Measurements from ENCODE around the gene CNTN1.

- TF ChIP-seq CAMTA2 (CRISPR knock-in tag; IDR thresholded peaks at IDR 0.05; ENCODE audit: borderline replicate concordance), result no peak
- TF ChIP-seq CTCF (CRISPR knock-in tag; IDR thresholded peaks at IDR 0.05), result no peak
- TF ChIP-seq ZNF530 (CRISPR knock-in tag; IDR thresholded peaks at IDR 0.05; ENCODE audit: low read depth), result no peak
- TF ChIP-seq ZKSCAN1 (IDR thresholded peaks at IDR 0.05; ENCODE audit: low read length), result no peak
- TF ChIP-seq ZNF704 (CRISPR knock-in tag; IDR thresholded peaks at IDR 0.05; ENCODE audit: borderline replicate concordance), result no peak
- TF ChIP-seq TERF1 (CRISPR knock-in tag; IDR thresholded peaks at IDR 0.05), result no peak
- TF ChIP-seq BHLHE40 (IDR thresholded peaks at IDR 0.05; ENCODE audit: low read length), result no peak
- no peak for TF ChIP-seq ZBTB8A (CRISPR knock-in tag; IDR thresholded peaks at IDR 0.05; ENCODE audit: borderline replicate concordance, low read depth)
- TF ChIP-seq ZNF317 (CRISPR knock-in tag; IDR thresholded peaks at IDR 0.05), result no peak
- TF ChIP-seq ZNF790 (CRISPR knock-in tag; IDR thresholded peaks at IDR 0.05; ENCODE audit: borderline replicate concordance), result no peak
- no peak for TF ChIP-seq ARID2 (CRISPR knock-in tag; IDR thresholded peaks at IDR 0.05; ENCODE audit: borderline replicate concordance)
Observed at GRCh38 chr12:40742041-40742440, 49.8 kb downstream of the CNTN1 start.

Data from HepG2 (cell line).